Cardiac ventricle fibroblast (primary cell): ENCODE results near the gene C11orf86. TPM values are rescaled to one million over a fixed set of nuclear protein-coding genes. Genes with fewer than 3 reads are reported as not detected.

ENCODE experiments used
- total RNA-seq: library from RNA; depleted of rRNA; stranded (reverse); fragments of >200 nt; gene quantifications from 2 replicates; pipeline ENCODE4 v1.2.3, GENCODE V29; 2015

C11orf86 gene
- not detected in 2 replicates for total RNA-seq

GRCh38 chr11:66974724-66975404 lies at the start of gene C11orf86:
C11orf86 (plus strand) TSS chr11:66975304; CDS start chr11:66975363, 59 bp downstream.

GRCh38 chr11:66958232-66958955 lies 16.7 kb upstream of the C11orf86 start, which contains the start of gene PC:
PC (minus strand) TSS chr11:66958383; CDS start chr11:66872159, 86,224 bp downstream.

DNA sequence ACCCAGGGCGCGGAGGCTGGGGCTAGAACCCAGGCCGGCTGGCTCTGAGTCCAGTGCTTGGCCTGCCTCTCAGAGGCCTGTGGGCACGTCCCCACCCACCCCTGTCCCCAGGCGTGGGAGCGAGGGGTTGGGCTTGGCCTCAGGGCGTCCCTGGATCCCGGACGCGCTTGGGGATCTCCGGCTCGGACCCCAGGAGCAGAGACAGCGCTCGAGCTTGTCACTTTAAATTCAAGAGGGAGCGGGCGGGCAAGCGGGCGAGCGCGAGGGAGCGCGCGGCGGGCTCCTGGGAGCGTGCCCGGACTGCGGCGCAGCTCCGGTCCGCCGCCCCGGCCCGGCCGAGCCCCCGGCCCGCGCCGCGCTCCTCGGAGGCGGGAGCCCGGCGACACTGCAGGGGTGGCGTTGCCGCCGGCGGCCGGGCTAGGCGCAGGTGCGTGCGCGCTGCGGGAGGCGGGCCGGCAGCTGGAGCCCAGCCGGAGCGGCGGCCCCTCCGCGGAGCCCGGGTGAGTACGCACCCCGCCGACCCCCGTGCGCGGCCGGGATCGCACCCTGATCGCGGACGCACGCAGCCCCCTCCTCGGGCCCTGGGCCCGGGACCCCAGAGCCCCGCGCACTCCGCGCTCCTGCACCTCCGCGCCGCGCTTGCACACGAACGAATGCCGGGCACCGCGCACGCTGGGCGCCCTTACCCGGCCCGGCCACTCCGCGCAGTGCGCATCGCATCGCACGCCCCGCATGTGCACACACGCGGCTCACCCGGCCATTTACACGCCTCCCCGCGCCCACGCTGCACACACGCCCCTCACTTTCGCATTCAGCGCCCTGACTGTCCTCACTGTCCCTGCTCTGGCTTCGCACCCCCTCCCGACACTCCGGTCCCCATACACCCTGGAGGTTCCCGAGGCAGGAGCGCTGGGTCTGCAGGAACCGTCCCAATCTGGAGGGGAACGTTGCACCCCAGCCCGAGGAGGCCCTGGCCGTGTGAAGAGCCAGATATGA lies 48.2 kb downstream of the C11orf86 start, which contains the start of gene SYT12:
Gene SYT12 (plus strand): TSS at position 174 of the 996 bp plus-strand sequence. CDS start 7,011 bp downstream, outside the sequence.

Other genes starting within 250 kb of the C11orf86 start
- gene SPTBN2, start 246.1 kb upstream of the C11orf86 start, total RNA-seq = 1.4 and 5.1 TPM in 2 replicates
- gene RCE1, start 131.9 kb upstream of the C11orf86 start, total RNA-seq = 11.4 and 15.9 TPM in 2 replicates
- gene LRFN4, start 118.2 kb upstream of the C11orf86 start, total RNA-seq = 15.8 and 16.8 TPM in 2 replicates
- gene PC, start 16.9 kb upstream of the C11orf86 start, total RNA-seq = 28.6 and 29.7 TPM in 2 replicates
- 2.2 and 3.1 TPM in 2 replicates for gene SYT12, start 47.8 kb downstream of the C11orf86 start, total RNA-seq
- 24.7 and 34.1 TPM in 2 replicates for gene RHOD, start 81.5 kb downstream of the C11orf86 start, total RNA-seq
- gene KDM2A, start 144.0 kb downstream of the C11orf86 start, total RNA-seq = 31.3 and 31.6 TPM in 2 replicates